NCI-H2196 (cell line): ENCODE results near the gene ZCCHC4.
"Not testable (repeated sequence)": the region's sequence is repeated elsewhere in the genome, so short reads cannot be mapped to it uniquely, and the experiment has no call there.

ENCODE experiments used
- DNase-seq: peaks from one replicate; lab custom pipeline; 2025; ENCODE audit not compliant: unreplicated experiment; lab: John Stamatoyannopoulos, UW

The ZCCHC4 gene

DNA sequence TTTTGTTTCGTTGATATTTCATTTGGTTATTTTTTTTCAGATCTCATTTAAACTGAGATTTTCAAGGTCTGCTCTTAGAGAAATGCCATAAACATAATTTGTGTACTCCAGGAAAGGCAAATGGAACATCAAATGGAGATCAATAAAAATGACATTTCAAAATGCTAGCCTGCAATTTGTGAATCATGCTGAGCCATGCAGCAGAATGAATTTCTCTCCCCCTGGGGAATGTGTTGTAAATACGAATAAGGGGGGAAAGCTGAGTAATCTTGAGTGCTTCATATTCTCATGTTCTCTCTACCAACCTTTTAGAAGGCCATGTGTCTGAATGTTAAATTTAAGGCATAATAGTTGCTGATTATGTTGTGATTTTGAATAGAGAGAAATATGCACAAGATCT is 7.8 kb downstream of the ZCCHC4 start:
- no peak for DNase-seq

DNA sequence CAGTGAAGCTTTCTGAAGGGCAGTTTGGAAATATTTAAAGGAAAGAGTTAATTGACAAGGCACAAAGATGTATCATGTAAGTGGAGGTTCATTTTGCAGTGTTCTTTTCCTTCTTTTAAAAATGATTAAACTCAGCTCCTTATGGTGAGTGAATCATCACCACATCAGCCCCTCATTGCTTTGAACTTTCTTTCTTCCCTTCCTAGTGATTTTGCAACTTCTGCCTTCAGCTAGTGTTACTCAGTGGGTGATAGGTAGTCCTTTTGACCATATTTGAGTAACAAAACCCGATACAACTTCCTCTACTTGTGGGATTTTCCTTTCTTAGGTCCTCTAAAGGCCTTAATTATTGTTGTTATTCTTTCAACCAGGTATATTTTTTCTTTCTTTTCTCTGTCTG is 8.2 kb downstream of the ZCCHC4 start:
- DNase-seq, result no peak

- no peak for DNase-seq
Measured at GRCh38 chr4:25321703-25322102, 9.1 kb downstream of the ZCCHC4 start.

GRCh38 chr4:25328463-25328862 is 15.9 kb downstream of the ZCCHC4 start:
- not testable (repeated sequence) for DNase-seq

DNA sequence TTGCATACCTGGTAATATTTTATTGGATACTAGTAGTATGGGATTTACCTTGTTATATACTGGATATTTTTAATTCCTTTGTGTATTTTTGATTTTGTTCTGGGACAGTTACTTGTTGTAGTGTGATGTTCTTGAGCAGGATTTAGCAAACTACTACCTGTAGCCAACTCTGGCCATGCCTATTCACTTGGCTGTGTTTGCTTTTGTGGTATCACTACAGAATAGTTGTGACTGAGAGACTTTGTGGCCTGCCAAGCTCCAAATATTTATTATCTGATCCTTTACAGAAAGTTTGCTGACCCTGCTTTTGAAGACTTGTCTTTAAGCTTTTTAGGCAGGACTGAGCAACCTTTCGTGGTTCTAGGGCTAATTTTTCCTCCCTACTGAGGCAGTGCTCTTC is 17.8 kb downstream of the ZCCHC4 start:
- DNase-seq, result no peak

DNA sequence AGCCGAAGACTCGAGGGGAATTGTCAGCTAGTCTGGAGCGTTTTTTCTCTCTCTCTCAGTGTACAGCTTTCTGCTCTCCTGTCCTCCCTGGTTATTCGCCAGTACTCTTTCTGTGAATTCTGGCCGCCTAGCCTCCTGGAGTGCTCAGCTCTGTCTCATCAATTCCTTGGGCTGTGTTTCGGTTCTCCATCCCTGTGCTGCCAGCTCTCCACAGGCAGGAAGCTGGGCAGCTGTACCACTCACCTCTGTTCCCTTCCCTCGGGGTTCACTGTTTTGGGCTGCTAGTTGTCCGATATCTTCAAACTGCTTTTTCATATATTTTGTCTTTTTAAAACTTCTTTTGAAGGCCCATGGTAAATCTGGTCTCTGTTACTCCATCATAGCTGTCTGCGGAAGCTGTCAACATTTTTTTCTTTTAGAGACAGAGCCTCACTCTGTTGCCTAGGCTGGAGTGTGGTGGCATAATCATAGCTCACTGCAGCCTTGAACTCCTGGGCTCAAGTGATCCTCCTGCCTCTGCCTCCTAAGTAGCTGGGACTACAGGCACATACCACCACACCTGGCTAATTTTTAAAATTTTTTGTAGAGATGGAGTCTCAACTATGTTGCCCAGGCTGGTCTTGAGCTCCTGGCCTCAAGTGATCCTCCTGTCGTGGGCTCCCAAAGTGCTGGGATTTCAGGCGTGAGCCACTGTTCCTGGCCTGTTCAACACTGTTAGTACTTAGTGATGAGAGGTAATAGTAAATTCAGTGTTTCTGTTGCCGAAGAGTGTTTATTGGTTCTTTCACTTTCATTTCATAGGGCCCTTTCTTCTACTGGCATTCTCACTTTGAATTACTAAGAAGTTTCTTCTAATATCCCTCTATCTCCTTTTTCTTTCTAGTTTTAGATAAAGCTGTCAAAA is 18.6 kb downstream of the ZCCHC4 start:
- no peak for DNase-seq

- no peak for DNase-seq
Measured at GRCh38 chr4:25343671-25344070, 31.1 kb downstream of the ZCCHC4 start.

DNA sequence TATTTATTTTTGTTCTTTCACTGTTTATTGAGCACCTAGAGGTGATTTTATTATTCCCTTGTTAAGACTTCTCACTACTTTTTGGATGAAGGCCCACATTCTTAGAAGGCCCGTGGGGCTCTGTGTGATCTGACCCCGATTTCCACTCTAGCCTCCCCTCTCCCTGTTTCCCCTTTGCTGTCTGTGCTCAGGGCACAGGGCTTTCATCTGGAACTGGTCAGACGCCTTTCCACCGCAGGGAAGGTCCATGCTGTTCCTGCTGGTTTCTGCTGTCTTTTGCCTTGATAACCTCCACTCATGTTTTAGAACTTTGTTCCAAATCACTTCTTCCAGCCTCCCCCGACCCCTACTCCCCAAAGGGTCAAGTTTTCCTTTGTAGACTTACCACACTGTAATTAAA is 33.2 kb downstream of the ZCCHC4 start:
- DNase-seq, result no peak

DNA sequence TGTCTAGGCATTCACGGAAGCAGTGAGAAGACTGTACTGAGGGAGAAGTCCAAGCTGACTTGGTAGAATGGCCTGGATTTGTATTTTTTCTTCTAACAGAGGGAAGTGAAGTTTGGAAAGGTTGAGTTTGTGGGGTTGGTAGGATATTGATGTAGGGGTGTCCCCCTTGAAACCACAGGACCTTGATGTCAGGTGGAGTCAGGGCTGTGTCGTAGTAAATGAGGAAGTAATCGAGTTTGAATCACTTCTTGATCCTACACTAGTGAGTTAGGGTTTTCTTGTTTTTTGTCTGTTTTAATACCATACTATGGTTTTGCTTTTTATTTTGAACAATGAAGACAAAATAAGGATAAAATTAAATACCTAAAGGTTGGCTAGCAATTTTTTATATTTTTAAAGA is 34.3 kb downstream of the ZCCHC4 start:
- no peak for DNase-seq

- DNase-seq, result no peak
Measured at GRCh38 chr4:25347473-25347872, 34.9 kb downstream of the ZCCHC4 start.

- DNase-seq, result no peak
Measured at GRCh38 chr4:25347971-25348370, 35.4 kb downstream of the ZCCHC4 start.

GRCh38 chr4:25350561-25350960 is 38.0 kb downstream of the ZCCHC4 start:
- DNase-seq, result no peak

GRCh38 chr4:25351777-25352416 is 39.3 kb downstream of the ZCCHC4 start:
- DNase-seq, result no peak

DNA sequence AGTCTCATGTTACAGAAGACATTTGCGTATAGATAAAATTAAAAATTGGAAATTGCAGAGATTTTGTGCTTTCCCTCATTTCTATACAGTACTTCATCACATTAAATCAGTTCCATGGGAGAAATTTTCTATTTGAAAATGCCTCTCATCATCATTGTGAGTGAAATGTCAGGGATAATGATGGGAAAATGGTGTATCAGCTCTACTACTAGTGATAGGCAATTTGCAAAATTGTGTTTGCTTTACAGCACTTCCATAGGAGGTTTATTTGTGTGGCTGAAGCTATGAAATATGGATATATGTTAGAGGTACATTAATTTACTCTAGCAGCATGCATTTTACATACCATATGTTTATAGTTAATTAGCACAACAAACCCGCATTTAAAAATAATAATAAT is 43.5 kb downstream of the ZCCHC4 start:
- no peak for DNase-seq

GRCh38 chr4:25358515-25359275 is 46.1 kb downstream of the ZCCHC4 start:
- DNase-seq, result no peak

DNA sequence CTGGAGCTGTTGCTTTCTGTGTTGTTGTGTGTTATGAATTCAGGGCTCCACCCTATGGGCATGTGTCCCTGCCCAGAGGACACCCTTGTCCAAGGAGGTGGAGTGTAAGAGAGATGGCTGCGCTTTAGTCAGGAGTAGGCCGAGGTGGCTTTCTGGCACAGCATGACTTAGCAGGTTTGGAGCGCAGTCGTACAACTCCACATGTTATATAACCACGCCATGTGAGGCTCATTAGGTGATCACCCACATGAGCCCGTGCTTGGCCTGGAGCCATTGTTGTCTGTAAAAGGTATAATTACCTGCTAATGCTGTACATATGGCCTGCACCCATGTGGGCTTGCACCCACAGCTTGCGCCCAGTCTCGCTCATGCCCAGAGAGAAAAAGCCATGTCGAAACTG is 48.7 kb downstream of the ZCCHC4 start:
- no peak for DNase-seq

DNA sequence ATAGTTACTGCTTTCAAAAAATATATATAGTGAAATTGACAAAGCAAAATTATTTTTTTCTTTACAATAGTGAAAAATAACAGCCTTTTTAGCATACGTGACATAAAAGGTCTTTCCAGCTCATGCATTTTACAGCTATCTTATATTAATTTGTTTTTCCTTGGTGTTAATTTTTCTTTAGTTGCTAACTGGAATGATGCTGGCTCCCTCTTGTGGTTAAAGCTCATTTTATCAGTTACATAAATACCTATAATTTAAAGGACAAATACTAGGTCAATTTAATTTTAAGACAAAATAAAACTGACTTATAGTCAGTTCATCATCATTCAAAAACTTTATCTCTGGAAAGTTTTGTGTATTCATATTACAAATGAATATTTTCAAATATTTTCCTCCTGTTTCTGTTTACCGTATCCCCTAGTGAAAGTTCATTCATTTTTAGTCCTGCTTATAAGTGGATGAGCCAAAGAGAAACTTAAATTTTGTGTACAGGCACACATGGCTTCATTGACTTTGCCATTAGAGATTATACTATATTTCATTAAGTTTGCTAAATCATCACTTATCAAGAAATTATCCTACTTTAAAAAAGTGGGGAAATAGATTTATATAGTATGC is 54.5 kb downstream of the ZCCHC4 start:
- DNase-seq, result peak; percentile 43

DNA sequence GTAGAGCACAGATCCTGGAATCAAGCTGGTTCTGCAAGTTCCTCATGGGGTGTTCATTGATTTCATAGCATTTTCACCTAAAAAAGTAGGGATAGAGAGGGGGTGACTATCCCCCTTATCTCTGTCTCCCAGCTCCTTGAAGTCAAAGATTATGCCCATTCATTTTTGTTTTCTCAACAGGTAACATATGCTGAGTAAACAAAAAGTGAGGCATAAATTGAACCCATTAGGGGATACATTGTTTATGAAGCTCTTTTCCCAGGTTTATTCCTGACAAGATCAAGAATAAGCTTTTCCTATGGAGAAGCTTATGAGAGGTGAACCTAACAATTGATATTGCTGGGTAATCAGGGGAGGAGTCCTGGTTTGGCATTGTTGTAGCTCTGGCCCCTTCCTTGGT is 55.3 kb downstream of the ZCCHC4 start:
- DNase-seq, result no peak

GRCh38 chr4:25368315-25368714 is 55.7 kb downstream of the ZCCHC4 start:
- no peak for DNase-seq

DNA sequence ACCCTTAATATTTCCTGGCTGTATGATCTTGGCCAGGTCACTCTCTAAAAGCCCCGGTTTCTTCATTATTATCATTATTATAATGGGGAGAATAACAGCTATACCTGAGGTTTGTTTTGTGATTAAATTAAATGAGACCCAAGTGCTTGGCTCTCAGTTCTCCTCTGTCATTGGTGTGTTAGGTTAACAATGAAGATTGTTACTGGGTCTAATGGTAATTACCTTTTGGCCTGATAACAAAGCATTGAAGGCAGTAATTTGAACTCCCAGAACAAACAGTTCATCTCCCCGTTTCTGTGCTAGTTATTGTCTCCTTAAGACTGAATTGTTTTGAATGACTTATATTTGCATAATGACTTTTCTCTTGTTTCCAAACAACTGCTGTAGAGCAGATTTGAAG is 57.7 kb downstream of the ZCCHC4 start:
- DNase-seq, result no peak

DNA sequence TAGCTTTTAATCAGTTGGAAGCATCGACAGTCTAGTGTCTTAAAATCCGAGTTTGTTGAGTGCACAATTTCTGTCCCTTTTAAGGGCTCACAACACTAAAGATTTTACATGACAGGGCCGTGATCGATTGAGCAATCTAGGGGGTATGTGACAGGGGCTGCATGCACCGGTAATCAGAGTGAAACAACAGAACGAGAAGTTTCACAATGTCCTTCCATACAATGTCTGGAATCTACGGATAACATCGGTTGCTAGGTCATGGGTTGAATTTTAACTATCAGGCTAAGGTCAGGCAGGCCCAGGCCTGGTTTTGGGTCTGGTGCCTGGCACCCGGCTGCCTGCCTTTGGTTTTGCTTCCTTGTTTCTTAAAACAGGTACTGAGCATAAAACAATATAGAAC is 60.0 kb downstream of the ZCCHC4 start:
- DNase-seq, result not testable (repeated sequence)
